RWPE1 (cell line): ENCODE data around the gene RERG.

ENCODE experiments used
- CTCF ChIA-PET: fragments of 350-600 bp; sonication (Branson Sonifier 250); formaldehyde crosslinking; extraction: SDS; loops from one replicate; lab custom pipeline; 2021; lab: Yijun Ruan, JAX
- POLR2A ChIA-PET: fragments of 400-600 bp; formaldehyde crosslinking; extraction: SDS; loops from one replicate; lab custom pipeline; 2020; ENCODE audit warnings: antibody characterized with exemption; ENCODE audit not compliant: low non-redundant PET; lab: Yijun Ruan, JAX
- DNase-seq: peaks from one replicate; pipeline ENCODE4 v3.0.0; 2012; ENCODE audit warnings: low spot score
- H3K27ac ChIP-seq: fragments of 450-650 bp; 2 replicates; pipeline ENCODE4 v1.5.1; 2017
- CTCF ChIP-seq: fragments of 450-650 bp; conservative IDR thresholded peaks from 2 replicates; pipeline ENCODE4 v1.5.1; 2017; ENCODE audit warnings: low read depth, mild to moderate bottlenecking

RERG gene

GRCh38 chr12:15142711-15143110, 78.5 kb downstream of the RERG start:
- POLR2A ChIA-PET = no interaction called here
- TF ChIP-seq CTCF = no peak
- H3K27ac ChIP-seq = no peak overlapping the region
- DNase-seq = no peak
- CTCF ChIA-PET = interaction anchor here (0.6 kb wide), 1 partner anchor 382 kb away, joined by 4 read pairs; no protein-coding TSS in a partner anchor

GRCh38 chr12:15131431-15131830, 89.8 kb downstream of the RERG start:
- POLR2A ChIA-PET = no interaction called here
- CTCF ChIA-PET = no interaction called here
- H3K27ac ChIP-seq = no peak overlapping the region
- TF ChIP-seq CTCF = no peak
- DNase-seq = peak; percentile 39

GRCh38 chr12:15130541-15130940, 90.7 kb downstream of the RERG start:
- ChIA-PET POLR2A (no interaction called here), CTCF (no interaction called here)
- no peak for TF ChIP-seq CTCF
- no peak overlapping the region for H3K27ac ChIP-seq
- DNase-seq = no peak

- no peak overlapping the region for H3K27ac ChIP-seq
- POLR2A ChIA-PET = no interaction called here
- no peak for DNase-seq
- no peak for TF ChIP-seq CTCF
- CTCF ChIA-PET = no interaction called here
Measured at GRCh38 chr12:15123401-15123800, 97.8 kb downstream of the RERG start.

- no peak for DNase-seq
- ChIA-PET CTCF (interaction anchor here (0.6 kb wide), 1 partner anchor 294 kb away, joined by 3 read pairs; no protein-coding TSS in a partner anchor), POLR2A (no interaction called here)
- no peak overlapping the region for H3K27ac ChIP-seq
- no peak for TF ChIP-seq CTCF
Measured at GRCh38 chr12:15122344-15122743, 98.9 kb downstream of the RERG start.

GRCh38 chr12:15118955-15119354, 102.3 kb downstream of the RERG start:
- ChIA-PET POLR2A (no interaction called here), CTCF (no interaction called here)
- TF ChIP-seq CTCF = no peak
- no peak for DNase-seq
- no peak overlapping the region for H3K27ac ChIP-seq

GRCh38 chr12:15116983-15117382, 104.2 kb downstream of the RERG start:
- DNase-seq = no peak
- ChIA-PET CTCF (no interaction called here), POLR2A (no interaction called here)
- TF ChIP-seq CTCF = no peak
- no peak overlapping the region for H3K27ac ChIP-seq
